ENCODE data around the gene ZFPM1. TPM values are rescaled to one million over a fixed set of nuclear protein-coding genes. Genes with fewer than 3 reads are reported as not detected.

Gene ZFPM1
- total and polyA plus RNA-seq, 4 donors: 0.57 to 9.0 (median 2.8) TPM

DNA sequence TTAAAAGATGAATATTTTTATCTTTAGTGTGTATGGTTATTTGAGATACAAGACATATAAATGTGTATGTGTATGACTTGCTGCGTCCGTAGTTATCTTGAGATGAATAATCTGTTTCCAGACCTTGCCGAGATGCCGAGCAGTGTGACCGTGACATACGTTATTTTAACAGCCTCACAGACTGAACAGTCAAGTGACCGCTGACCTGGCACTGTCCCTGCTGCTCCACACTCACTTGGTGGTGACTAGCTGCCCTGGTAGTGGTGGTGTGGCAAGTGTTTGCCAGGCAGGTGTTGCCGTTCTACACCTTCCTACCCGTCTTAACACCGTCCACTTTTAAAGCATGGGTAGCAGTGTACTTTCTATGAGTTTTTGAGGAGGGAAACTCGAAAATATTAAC lies 122.2 kb downstream of the ZFPM1 start:
- ATAC-seq (ENCODE audit: insufficient read depth, low FRiP score) (no peak), DNase-seq (no peak)
- TF ChIP-seq, protein P1, sequence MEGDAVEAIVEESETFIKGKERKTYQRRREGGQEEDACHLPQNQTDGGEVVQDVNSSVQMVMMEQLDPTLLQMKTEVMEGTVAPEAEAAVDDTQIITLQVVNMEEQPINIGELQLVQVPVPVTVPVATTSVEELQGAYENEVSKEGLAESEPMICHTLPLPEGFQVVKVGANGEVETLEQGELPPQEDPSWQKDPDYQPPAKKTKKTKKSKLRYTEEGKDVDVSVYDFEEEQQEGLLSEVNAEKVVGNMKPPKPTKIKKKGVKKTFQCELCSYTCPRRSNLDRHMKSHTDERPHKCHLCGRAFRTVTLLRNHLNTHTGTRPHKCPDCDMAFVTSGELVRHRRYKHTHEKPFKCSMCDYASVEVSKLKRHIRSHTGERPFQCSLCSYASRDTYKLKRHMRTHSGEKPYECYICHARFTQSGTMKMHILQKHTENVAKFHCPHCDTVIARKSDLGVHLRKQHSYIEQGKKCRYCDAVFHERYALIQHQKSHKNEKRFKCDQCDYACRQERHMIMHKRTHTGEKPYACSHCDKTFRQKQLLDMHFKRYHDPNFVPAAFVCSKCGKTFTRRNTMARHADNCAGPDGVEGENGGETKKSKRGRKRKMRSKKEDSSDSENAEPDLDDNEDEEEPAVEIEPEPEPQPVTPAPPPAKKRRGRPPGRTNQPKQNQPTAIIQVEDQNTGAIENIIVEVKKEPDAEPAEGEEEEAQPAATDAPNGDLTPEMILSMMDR (IDR thresholded peaks at IDR 0.05; ENCODE audit: control extremely low read depth, extremely low read depth): no peak
- H3K9ac ChIP-seq (ENCODE audit: insufficient read depth in 1 of 2, low read length in 2 of 2): no peak overlapping the region
- H3K27me3 ChIP-seq (ENCODE audit: control insufficient read depth in 3 of 3, insufficient read depth in 3 of 3, low read length in 2 of 3): no peaks in the 10 kb centered on the region
- H3K9me3 ChIP-seq (ENCODE audit: control insufficient read depth in 4 of 4, insufficient read depth in 3 of 4, low read length in 3 of 4): no peaks in the 10 kb centered on the region
- H3K4me1 ChIP-seq (ENCODE audit: control insufficient read depth in 5 of 5, insufficient read depth in 5 of 5, low read length in 5 of 5): peaks cover 3 to 11% (median 7%) of the 10 kb centered on the region in 5 donors
- H3K4me3 ChIP-seq: no peak overlapping the region
- no peak overlapping the region for H3K27ac ChIP-seq (ENCODE audit: low read depth in 1 of 2, low read length in 1 of 2)
- WGBS, 2 donors: 94 to 95% methylated on average over 11 of the region's 11 CpGs
- H3K36me3 ChIP-seq (ENCODE audit: control insufficient read depth in 4 of 4, insufficient read depth in 4 of 4, low read length in 4 of 4): peaks cover 6 to 41% (median 19%) of the 10 kb centered on the region in 4 donors

- Histone ChIP-seq H3K36me3 (ENCODE audit: control insufficient read depth in 4 of 4, insufficient read depth in 4 of 4, low read length in 4 of 4) (peaks cover 6 to 48% (median 19%) of the 10 kb centered on the region in 4 donors), H3K27ac (ENCODE audit: low read depth in 1 of 2, low read length in 1 of 2) (peak overlapping the region in 1 of 2 donors; percentile 8), H3K27me3 (ENCODE audit: control insufficient read depth in 3 of 3, insufficient read depth in 3 of 3, low read length in 2 of 3) (no peaks in the 10 kb centered on the region), H3K9ac (ENCODE audit: insufficient read depth in 1 of 2, low read length in 2 of 2) (no peak overlapping the region), H3K9me3 (ENCODE audit: control insufficient read depth in 4 of 4, insufficient read depth in 3 of 4, low read length in 3 of 4) (no peaks in the 10 kb centered on the region), H3K4me3 (no peak overlapping the region), H3K4me1 (ENCODE audit: control insufficient read depth in 5 of 5, insufficient read depth in 5 of 5, low read length in 5 of 5) (peaks cover under 1 to 7% (median 4%) of the 10 kb centered on the region in 5 donors)
- DNase-seq (no peak), ATAC-seq (ENCODE audit: insufficient read depth, low FRiP score) (peak; percentile 3)
- TF ChIP-seq, protein P1 (IDR thresholded peaks at IDR 0.05; ENCODE audit: control extremely low read depth, extremely low read depth): no peak
- 80 to 97% methylated on average over 13 of the region's 13 CpGs for WGBS, 2 donors
Observed at GRCh38 chr16:88576307-88576706, 123.2 kb downstream of the ZFPM1 start.

- H3K9ac ChIP-seq (ENCODE audit: insufficient read depth in 1 of 2, low read length in 2 of 2): no peak overlapping the region
- no peak for ATAC-seq (ENCODE audit: insufficient read depth, low FRiP score)
- H3K4me1 ChIP-seq (ENCODE audit: control insufficient read depth in 5 of 5, insufficient read depth in 5 of 5, low read length in 5 of 5): no peaks in the 10 kb centered on the region
- no peaks in the 10 kb centered on the region for H3K9me3 ChIP-seq (ENCODE audit: control insufficient read depth in 4 of 4, insufficient read depth in 3 of 4, low read length in 3 of 4)
- no peak overlapping the region for H3K4me3 ChIP-seq
- WGBS, 2 donors: 94 to 98% methylated on average over 20 of the region's 20 CpGs
- TF ChIP-seq, protein P1 (IDR thresholded peaks at IDR 0.05; ENCODE audit: control extremely low read depth, extremely low read depth): no peak
- no peak for DNase-seq
- no peaks in the 10 kb centered on the region for H3K27me3 ChIP-seq (ENCODE audit: control insufficient read depth in 3 of 3, insufficient read depth in 3 of 3, low read length in 2 of 3)
- peaks cover 10 to 54% (median 20%) of the 10 kb centered on the region in 4 donors for H3K36me3 ChIP-seq (ENCODE audit: control insufficient read depth in 4 of 4, insufficient read depth in 4 of 4, low read length in 4 of 4)
- H3K27ac ChIP-seq (ENCODE audit: low read depth in 1 of 2, low read length in 1 of 2): no peak overlapping the region
Observed at GRCh38 chr16:88577166-88577565, 124.1 kb downstream of the ZFPM1 start.

All from lung (tissue), 12 donors.